Activated CD4-positive, alpha-beta T cell treated with anti-CD3 and anti-CD28 coated beads for 24 hours (primary cell): ENCODE measurements around the gene SLC9A3.
"Not testable (repeated sequence)": the region's sequence is repeated elsewhere in the genome, so short reads cannot be mapped to it uniquely, and the experiment has no call there.

Experiments
- DNase-seq, 2 donors: peaks; one replicate each; pipeline ENCODE4 v3.0.0-alpha.2; 2020; ENCODE audit warnings: low read depth in 2 of 2

The SLC9A3 gene

GRCh38 chr5:507986-508575, 16.2 kb downstream of the SLC9A3 start:
- DNase-seq: not testable (repeated sequence)

DNA sequence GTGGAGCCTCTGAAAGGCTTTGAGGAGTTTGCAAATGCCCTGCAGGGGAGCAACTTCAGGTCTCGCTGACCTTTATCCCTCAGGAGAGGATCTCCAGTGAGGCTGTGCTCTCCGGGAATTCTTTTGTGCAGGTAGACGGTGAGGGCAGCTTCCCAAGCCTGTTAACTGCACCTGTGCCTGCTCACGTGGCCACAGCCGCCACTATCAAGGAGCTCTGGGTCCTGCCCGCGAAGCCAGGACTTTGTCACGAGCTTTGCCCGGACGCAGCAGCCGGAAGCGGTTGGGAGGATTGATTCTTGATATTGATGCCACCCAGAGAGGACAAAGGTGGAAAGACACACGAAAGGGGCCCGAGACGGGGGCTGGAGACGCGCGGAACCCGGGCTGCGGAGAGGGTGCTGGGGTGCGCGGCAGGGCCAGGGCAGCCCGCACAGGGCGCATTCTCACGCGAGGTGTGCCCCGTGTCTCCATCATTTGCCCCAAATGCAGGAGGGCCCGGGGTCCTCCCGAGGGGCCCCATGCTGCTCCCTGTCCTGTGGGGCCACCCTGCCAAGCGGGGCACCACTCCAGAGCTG, 18.2 kb downstream of the SLC9A3 start:
- DNase-seq: no peak

- DNase-seq: no peak
Observed at GRCh38 chr5:504326-505154, 19.7 kb downstream of the SLC9A3 start.

DNA sequence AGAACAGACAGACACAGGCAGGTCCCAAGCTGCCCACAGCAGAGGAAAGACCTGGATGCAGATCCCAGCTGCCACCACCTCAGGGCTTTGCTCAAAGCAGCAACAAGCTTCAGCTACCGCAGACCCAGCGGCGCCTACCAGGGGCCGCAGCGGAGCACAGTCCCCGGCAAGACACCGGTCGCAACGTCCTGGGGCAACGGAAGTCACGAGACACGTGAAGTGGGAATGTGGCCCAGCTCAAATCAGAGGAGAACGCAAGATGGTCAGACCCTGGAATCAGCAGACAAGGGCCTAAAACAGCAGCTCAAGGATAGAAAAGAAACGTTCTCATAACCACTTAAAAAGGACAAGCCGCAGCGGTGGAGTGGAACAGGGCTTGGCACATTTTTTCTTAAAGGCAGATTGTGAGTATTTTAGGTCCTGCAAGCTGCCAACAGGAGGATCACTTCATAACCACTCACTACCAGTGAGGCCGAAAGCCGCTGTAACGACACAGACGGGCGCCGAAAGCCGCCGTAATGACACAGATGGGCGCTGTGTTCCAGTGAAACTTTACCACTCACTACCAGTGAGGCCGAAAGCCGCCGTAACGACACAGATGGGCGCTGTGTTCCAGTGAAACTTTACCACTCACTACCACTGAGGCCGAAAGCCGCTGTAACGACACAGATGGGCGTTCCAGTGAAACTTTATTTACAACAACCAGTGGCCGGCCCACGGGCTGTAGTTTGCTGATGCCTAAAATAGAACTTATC, 21.7 kb downstream of the SLC9A3 start:
- DNase-seq: no peak

GRCh38 chr5:501831-502184, 22.4 kb downstream of the SLC9A3 start:
- DNase-seq: no peak

GRCh38 chr5:501105-501830, 23.0 kb downstream of the SLC9A3 start:
- no peak for DNase-seq

- no peak for DNase-seq
Observed at GRCh38 chr5:500491-500890, 23.8 kb downstream of the SLC9A3 start.

DNA sequence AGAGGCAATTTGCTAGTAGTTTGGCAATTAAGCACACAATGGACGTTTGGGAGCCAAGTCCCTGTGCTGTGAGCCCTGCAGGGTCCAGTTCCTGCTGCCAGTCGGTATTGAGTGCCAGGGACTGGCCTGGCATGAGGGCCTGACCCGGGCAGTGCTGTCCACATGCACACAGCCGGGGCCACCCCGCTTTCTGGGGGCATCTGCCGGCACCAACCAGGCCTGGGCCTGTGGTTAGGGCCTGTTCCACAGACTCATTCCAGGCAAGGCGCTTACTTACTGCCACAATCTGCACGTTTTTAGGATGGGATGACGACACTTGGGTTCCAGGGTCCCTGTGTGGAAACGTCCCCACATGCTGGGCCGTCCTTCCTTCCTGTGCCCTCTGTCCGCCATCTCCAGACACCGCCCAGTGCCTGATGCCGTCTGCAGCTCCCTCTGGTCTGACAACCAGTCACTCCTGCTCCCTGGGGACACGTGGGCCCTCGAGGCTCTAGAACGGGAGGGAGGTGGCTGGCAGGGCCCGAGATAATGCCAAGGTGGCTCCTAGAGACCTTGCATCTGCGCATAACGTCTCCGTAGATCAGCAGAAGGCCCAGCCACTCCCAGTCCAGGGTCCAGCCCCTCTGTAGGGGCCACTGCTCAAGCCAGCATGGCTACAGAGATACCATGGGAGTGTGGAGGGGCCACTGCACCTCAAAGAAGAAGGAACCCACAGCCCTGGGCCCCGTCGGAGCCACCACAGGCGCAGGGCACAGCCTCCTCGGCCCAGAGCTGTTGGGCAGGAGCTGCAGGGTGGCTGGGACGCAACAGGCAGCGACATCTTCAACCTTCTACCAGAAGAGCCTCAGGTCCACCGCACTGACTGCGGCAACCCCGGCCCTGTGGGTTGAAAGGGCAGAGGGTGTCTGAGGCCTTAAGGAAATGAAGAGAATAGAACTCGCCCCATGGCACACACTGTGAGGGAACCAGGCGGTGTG, 24.7 kb downstream of the SLC9A3 start:
- DNase-seq: no peak

- no peak for DNase-seq
Observed at GRCh38 chr5:497871-498509, 26.3 kb downstream of the SLC9A3 start.

DNA sequence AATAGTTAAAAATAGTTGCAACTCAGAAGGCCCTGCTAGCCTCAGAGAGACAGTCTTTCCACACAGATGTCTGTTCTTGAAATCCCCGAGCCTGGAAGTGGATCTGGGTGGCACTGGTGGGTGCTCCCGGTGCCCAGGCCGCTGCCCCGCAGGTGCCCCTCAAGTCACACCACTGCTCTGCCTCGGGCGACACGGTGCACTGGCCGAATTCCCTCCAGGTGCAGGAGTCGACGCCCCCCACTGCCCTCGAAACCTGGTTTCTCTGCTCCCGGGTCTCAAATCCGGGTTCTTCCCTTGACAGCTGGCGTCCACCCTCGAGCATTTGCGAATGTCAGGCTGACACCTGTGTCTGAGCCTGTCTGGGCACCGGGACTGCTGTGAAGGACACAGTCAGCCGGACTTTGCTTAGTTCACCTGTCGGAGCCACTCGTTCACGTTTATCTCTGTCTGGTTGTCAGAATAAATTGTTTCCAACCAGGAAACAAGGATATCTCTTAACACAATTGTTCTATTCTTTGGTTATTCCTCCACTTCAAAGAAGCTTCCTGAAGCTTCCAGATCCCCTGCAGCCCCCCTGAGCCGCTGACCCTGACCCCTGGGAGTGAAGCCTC, 27.1 kb downstream of the SLC9A3 start:
- DNase-seq: no peak

DNA sequence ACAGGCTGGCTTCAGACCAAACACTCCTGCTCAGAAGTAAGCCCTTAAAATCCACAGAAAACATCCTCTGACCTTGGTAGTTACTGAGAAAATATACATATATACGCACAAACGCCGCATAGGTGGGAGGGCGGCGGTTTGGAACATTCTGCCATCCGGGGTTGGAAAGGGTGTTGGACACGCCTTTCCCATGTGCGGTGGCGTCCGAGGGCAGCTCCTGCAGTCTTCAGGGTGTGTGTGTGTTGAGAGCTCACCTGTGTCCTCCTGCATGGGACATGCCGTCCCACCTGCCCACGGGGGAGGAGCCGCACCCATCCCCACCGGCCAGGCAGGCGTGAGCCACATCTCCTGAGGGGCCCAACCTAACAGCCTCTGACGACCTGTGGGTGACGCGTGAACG, 28.2 kb downstream of the SLC9A3 start:
- DNase-seq: no peak

DNA sequence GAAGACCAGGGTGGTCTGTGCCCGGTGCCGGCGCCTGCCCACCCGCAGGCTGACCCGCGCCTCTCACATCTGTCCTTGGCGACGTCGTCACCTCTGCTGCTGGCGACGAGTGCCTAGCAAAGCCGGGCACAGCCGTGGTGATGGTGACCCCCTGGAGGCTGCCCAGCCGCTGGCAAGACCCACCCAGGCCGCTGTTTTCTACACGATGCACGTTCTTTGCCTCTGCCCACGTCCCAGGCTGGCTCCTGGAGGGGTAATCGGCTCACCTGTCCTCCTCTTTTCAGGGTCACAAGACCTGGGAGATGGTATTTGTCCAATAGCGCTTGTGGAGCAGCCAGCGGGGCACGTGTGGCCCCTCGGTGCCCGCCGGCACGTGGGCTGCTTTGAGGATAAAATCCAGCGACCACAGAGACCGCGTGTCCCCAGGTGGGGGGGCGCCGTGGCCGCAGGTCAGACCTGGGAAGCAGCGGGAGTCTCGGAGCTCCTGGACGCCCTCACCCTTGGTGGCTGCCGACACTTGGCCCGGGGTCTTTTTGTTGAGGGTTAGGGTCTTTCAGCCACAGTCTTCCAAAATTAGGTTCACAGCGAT, 29.5 kb downstream of the SLC9A3 start:
- no peak for DNase-seq

- DNase-seq: no peak
Observed at GRCh38 chr5:493758-494157, 30.5 kb downstream of the SLC9A3 start.

- DNase-seq: no peak
Observed at GRCh38 chr5:493119-493701, 31.0 kb downstream of the SLC9A3 start.

DNA sequence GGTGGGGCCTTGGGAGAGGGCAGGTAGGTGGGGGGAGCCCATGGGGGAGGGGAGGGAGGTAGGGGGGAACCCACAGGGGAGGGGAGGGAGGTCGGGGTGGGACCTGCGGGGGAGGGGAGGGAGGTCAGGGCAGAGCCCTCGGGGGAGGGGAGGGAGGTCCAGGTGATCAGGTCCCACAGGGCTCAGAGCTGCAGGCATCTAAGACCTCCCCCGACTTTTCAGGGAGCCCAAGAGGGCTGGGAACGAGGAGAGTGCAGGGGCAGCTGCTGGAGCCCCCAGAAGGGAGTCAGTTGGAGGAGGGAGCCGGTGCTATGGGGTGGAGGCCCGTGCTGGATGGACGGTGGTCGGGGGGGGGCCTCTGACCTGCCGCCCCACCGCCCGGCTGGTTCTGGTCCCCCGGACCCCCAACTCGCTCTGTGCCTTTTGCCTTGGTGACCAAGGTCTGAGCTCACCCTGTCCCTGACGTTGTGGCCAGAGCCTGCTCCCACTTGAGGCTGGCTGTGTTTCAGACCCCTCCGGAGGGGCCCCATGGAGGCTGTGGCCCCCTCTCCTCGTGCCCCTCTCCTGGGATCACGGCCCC, 31.8 kb downstream of the SLC9A3 start:
- DNase-seq: no peak

DNA sequence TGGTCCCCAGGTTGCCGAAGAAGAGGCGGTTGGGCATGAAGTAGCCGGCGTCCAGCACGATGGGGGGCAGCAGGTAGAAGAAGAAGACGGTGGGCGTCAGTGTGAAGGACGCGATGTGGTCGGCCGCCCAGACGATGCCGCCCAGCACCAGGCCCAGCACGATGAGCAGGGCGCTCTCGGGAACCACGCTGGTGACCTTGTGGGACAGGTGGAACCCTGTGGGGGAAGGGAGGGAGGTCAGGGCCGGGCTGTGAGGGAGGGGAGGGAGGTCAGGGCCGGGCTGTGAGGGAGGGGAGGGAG, 32.4 kb downstream of the SLC9A3 start:
- no peak for DNase-seq

GRCh38 chr5:491119-491855, 33.0 kb downstream of the SLC9A3 start:
- DNase-seq: no peak
